PC-9 (cell line): ENCODE measurements around the gene STARD13.

Experiments
- CTCF ChIP-seq: fragments of 200-600 bp; sonication (generic); conservative IDR thresholded peaks from 2 replicates; pipeline ENCODE4 v1.6.1; 2017; ENCODE audit warnings: mixed run types, antibody characterized with exemption, mild to moderate bottlenecking, moderate library complexity
- EZH2 ChIP-seq: fragments of 200-600 bp; sonication (generic); IDR thresholded peaks from 2 replicates; pipeline ENCODE4 v1.8.0; 2017; ENCODE audit warnings: antibody characterized with exemption, low read depth

- TF ChIP-seq CTCF (no peak), EZH2 (no peak)
Measured at GRCh38 chr13:33280923-33281322, 4.6 kb downstream of the STARD13 start.
